IMR-90 (cell line): ENCODE data around the gene CPED1. TPM values are rescaled to one million over a fixed set of nuclear protein-coding genes. Genes with fewer than 3 reads are reported as not detected.

ENCODE experiments used
- ATAC-seq: fragments of 200-7000 bp; cut with Tn5 transposase; 2 replicates; pipeline ENCODE4 v1.9.1; 2020; ENCODE audit warnings: low read depth, mild to moderate bottlenecking, moderate library complexity
- BruUV-seq: library from RNA; stranded (reverse); fragments of 400-500 nt; replicated peaks from 2 replicates; lab custom pipeline; 2021; lab: Mats Ljungman, UMichigan
- CTCF ChIA-PET: fragments of 300-600 bp; formaldehyde crosslinking; extraction: SDS; loops from one replicate; lab custom pipeline; 2021; ENCODE audit warnings: antibody characterized with exemption; lab: Yijun Ruan, JAX
- POLR2A ChIA-PET: fragments of 300-600 bp; sonication (Branson Sonifier 250); formaldehyde crosslinking; loops from one replicate; lab custom pipeline; 2022; ENCODE audit warnings: antibody characterized with exemption; ENCODE audit not compliant: unreplicated experiment; lab: Charles Lee
- DNase-seq: peaks from one replicate; pipeline ENCODE4 v3.0.0; 2013
- H2AFZ ChIP-seq: replicated peaks from 2 replicates; pipeline ENCODE3; 2013; ENCODE audit warnings: low read length, mild to moderate bottlenecking; ENCODE audit not compliant: poor library complexity
- H2AK5ac ChIP-seq: 2 replicates; pipeline ENCODE4 v1.6.1; 2013; ENCODE audit warnings: low read depth, low read length, inconsistent platforms
- H2AK9ac ChIP-seq: replicated peaks from 2 replicates; pipeline ENCODE3; 2013; ENCODE audit warnings: mild to moderate bottlenecking, low read depth, low read length, moderate library complexity; ENCODE audit not compliant: poor library complexity
- H2BK120ac ChIP-seq: 2 replicates; pipeline ENCODE4 v1.6.1; 2013; ENCODE audit warnings: low read depth, low read length, inconsistent platforms
- H2BK15ac ChIP-seq: 3 replicates; pipeline ENCODE4 v1.6.1; 2013; ENCODE audit warnings: low read depth, low read length, inconsistent platforms
- H2BK20ac ChIP-seq: 2 replicates; pipeline ENCODE4 v1.6.1; 2013; ENCODE audit warnings: low read depth, mild to moderate bottlenecking, inconsistent platforms, low read length, moderate library complexity
- H2BK5ac ChIP-seq: 2 replicates; pipeline ENCODE4 v1.6.1; 2013; ENCODE audit warnings: mild to moderate bottlenecking, low read depth, low read length, inconsistent platforms; ENCODE audit not compliant: poor library complexity, severe bottlenecking
- H3K14ac ChIP-seq: replicated peaks from 2 replicates; pipeline ENCODE4 v1.6.1; 2013; ENCODE audit warnings: low read depth, low read length, inconsistent platforms
- H3K18ac ChIP-seq: 2 replicates; pipeline ENCODE4 v1.6.1; 2013; ENCODE audit warnings: low read depth, low read length, control low read depth
- H3K23ac ChIP-seq: 2 replicates; pipeline ENCODE4 v1.6.1; 2013; ENCODE audit warnings: low read depth, low read length, inconsistent platforms
- H3K27ac ChIP-seq: 2 replicates; pipeline ENCODE4 v1.5.1; 2013; ENCODE audit warnings: mild to moderate bottlenecking, control low read depth, low read length; ENCODE audit not compliant: insufficient read depth
- H3K27me3 ChIP-seq: 2 replicates; pipeline ENCODE4 v1.6.1; 2013; ENCODE audit warnings: low read length; ENCODE audit not compliant: control insufficient read depth, insufficient read depth
- H3K36me3 ChIP-seq: 2 replicates; pipeline ENCODE4 v1.6.1; 2013; ENCODE audit warnings: low read length, mixed read lengths; ENCODE audit not compliant: control insufficient read depth, insufficient read depth
- H3K4ac ChIP-seq: 2 replicates; pipeline ENCODE4 v1.6.1; 2013; ENCODE audit warnings: low read depth, low read length, inconsistent platforms
- H3K4me1 ChIP-seq: 2 replicates; pipeline ENCODE4 v1.6.1; 2013; ENCODE audit warnings: low read length, mixed read lengths; ENCODE audit not compliant: control insufficient read depth, insufficient read depth
- H3K4me2 ChIP-seq: 2 replicates; pipeline ENCODE4 v1.6.1; 2013; ENCODE audit warnings: low read depth, mild to moderate bottlenecking, control low read depth, low read length, moderate library complexity
- H3K4me3 ChIP-seq: 2 replicates; pipeline ENCODE4 v1.5.1; 2013; ENCODE audit warnings: low read depth, mild to moderate bottlenecking, control low read depth, low read length, moderate library complexity; ENCODE audit not compliant: insufficient read depth
- H3K56ac ChIP-seq: 2 replicates; pipeline ENCODE4 v1.6.1; 2013; ENCODE audit warnings: low read length, inconsistent platforms; ENCODE audit not compliant: insufficient read depth; ENCODE audit errors: extremely low read depth
- H3K79me1 ChIP-seq, 2 experiments: 2 replicates each; pipeline ENCODE4 v1.6.1; 2013; ENCODE audit warnings: low read length in 2 of 2, inconsistent platforms in 1 of 2, low read depth in 1 of 2
- H3K9ac ChIP-seq: 2 replicates; pipeline ENCODE4 v1.6.1; 2013; ENCODE audit warnings: low read depth, low read length, control low read depth
- H3K9me1 ChIP-seq: 2 replicates; pipeline ENCODE4 v1.6.1; 2013; ENCODE audit warnings: low read length, inconsistent platforms; ENCODE audit not compliant: insufficient read depth
- H3K9me3 ChIP-seq: 2 replicates; pipeline ENCODE4 v1.6.1; 2013; ENCODE audit warnings: low read length; ENCODE audit not compliant: control insufficient read depth, insufficient read depth
- H4K20me1 ChIP-seq: 2 replicates; pipeline ENCODE4 v1.6.1; 2013; ENCODE audit warnings: low read length, inconsistent platforms; ENCODE audit not compliant: insufficient read depth
- H4K5ac ChIP-seq: 2 replicates; pipeline ENCODE4 v1.6.1; 2013; ENCODE audit warnings: mild to moderate bottlenecking, low read depth, low read length, control low read depth
- H4K8ac ChIP-seq, 2 experiments: 2 replicates each; pipeline ENCODE4 v1.6.1; 2013; ENCODE audit warnings: low read depth in 2 of 2, low read length in 2 of 2, control low read depth in 1 of 2, inconsistent platforms in 1 of 2
- H4K91ac ChIP-seq: 2 replicates; pipeline ENCODE4 v1.6.1; 2013; ENCODE audit warnings: low read depth, low read length, inconsistent platforms; ENCODE audit not compliant: insufficient read depth
- BHLHE40 ChIP-seq: fragments of 150-350 bp; IDR thresholded peaks from 2 replicates; pipeline ENCODE4 v1.6.1; 2016; ENCODE audit warnings: mild to moderate bottlenecking, low read depth, low read length
- CEBPB ChIP-seq: IDR thresholded peaks from 2 replicates; pipeline ENCODE4 v1.6.1; 2012; ENCODE audit warnings: low read depth, low read length, improper control_type of control experiment
- CHD1 ChIP-seq: IDR thresholded peaks from 2 replicates; pipeline ENCODE4 v1.6.1; 2012; ENCODE audit warnings: low read depth, low read length, improper control_type of control experiment
- CTCF ChIP-seq: conservative IDR thresholded peaks from 2 replicates; pipeline ENCODE4 v1.5.1; 2012; ENCODE audit warnings: mild to moderate bottlenecking, low read depth, low read length, improper control_type of control experiment
- ELK1 ChIP-seq: fragments of 150-350 bp; IDR thresholded peaks from 2 replicates; pipeline ENCODE4 v1.6.1; 2016; ENCODE audit warnings: low read depth, mild to moderate bottlenecking, low read length, moderate library complexity, borderline replicate concordance
- FOS ChIP-seq: fragments of 150-350 bp; IDR thresholded peaks from 2 replicates; pipeline ENCODE4 v1.6.1; 2016; ENCODE audit warnings: low read depth, low read length
- MAFK ChIP-seq: IDR thresholded peaks from 2 replicates; pipeline ENCODE4 v1.6.1; 2012; ENCODE audit warnings: low read depth, low read length, improper control_type of control experiment
- MAZ ChIP-seq: IDR thresholded peaks from 2 replicates; pipeline ENCODE4 v1.6.1; 2012; ENCODE audit warnings: low read depth, mild to moderate bottlenecking, low read length, improper control_type of control experiment, moderate library complexity, borderline replicate concordance
- NFE2L2 ChIP-seq: fragments of 150-350 bp; IDR thresholded peaks from 2 replicates; pipeline ENCODE4 v1.6.1; 2016; ENCODE audit warnings: low read depth, mild to moderate bottlenecking, low read length
- POLR2A ChIP-seq: IDR thresholded peaks from 2 replicates; pipeline ENCODE4 v1.6.1; 2012; ENCODE audit warnings: mild to moderate bottlenecking, low read depth, low read length
- RAD21 ChIP-seq: IDR thresholded peaks from 2 replicates; pipeline ENCODE4 v1.6.1; 2012; ENCODE audit warnings: low read length, improper control_type of control experiment
- RCOR1 ChIP-seq: IDR thresholded peaks from 2 replicates; pipeline ENCODE4 v1.6.1; 2012; ENCODE audit warnings: mild to moderate bottlenecking, low read length, improper control_type of control experiment; ENCODE audit not compliant: insufficient replicate concordance
- RFX5 ChIP-seq: IDR thresholded peaks from 2 replicates; pipeline ENCODE4 v1.8.0; 2012; ENCODE audit warnings: low read depth, mild to moderate bottlenecking, low read length, moderate library complexity
- SMC3 ChIP-seq: fragments of 150-350 bp; IDR thresholded peaks from 2 replicates; pipeline ENCODE4 v1.6.1; 2016; ENCODE audit warnings: low read depth, mild to moderate bottlenecking, antibody characterized with exemption, low read length, moderate library complexity
- USF2 ChIP-seq: fragments of 150-350 bp; IDR thresholded peaks from 2 replicates; pipeline ENCODE4 v1.6.1; 2017; ENCODE audit warnings: mild to moderate bottlenecking, antibody characterized with exemption, low read length, low read depth
- WGBS, 2 experiments: methylation state at CpG; one replicate each; pipeline versions ENCODE4 v1.1.5 to v1.1.7; 2013; ENCODE audit warnings: missing lambda C conversion rate in 2 of 2; ENCODE audit not compliant: insufficient read length in 1 of 2; ENCODE audit errors: extremely low coverage in 2 of 2; 5-methylcytosine and 5-hydroxymethylcytosine counted together
- dilution Hi-C: fragments of 300-500 bp; cut with HindIII; formaldehyde crosslinking; loops from one replicate; pipeline ENCODE4 v1.14.3; 2018; ENCODE audit warnings: low sequenced_read_pairs; ENCODE audit not compliant: unreplicated experiment
- in situ Hi-C: fragments of 300-500 bp; cut with MboI; formaldehyde crosslinking; loops from 3 replicates; pipeline ENCODE4 v1.14.3; 2019; ENCODE audit warnings: low sequenced_read_pairs, inconsistent platforms, mixed read lengths
- intact Hi-C: fragments of 100-400 bp; cut with micrococcal nuclease; formaldehyde crosslinking; loops from 2 replicates; pipeline ENCODE4 v1.10.0; 2022
- polyA plus RNA-seq, 3 experiments: library from polyadenylated mRNA; depleted of rRNA; stranded (reverse); fragments of >200 nt; gene quantifications; 2 replicates each; pipeline ENCODE4 v1.2.3, GENCODE V29; 2012; ENCODE audit warnings: low replicate concordance in 1 of 3
- total RNA-seq: library from RNA; depleted of rRNA; stranded (reverse); fragments of >200 nt; gene quantifications from 2 replicates; pipeline ENCODE4 v1.2.3, GENCODE V29; 2012

The CPED1 gene
- total and polyA plus RNA-seq, 2 of the 4 experiments (the other 2 are of a cell fraction) = 31.2 to 96.8 TPM

GRCh38 chr7:121157885-121158590 is 169.5 kb downstream of the CPED1 start:
- no peak for ATAC-seq
- Histone ChIP-seq H3K56ac (no peak overlapping the region), H4K91ac (no peak overlapping the region), H3K4me3 (no peak overlapping the region), H3K4ac (no peak overlapping the region), H3K27me3 (no peaks in the 10 kb centered on the region), H3K23ac (0 out of 2 replicates have a peak overlapping the region, but pooled peaks have one; percentile 42), H4K20me1 (no peaks in the 10 kb centered on the region), H3K18ac (no peak overlapping the region), H2AFZ (no peak overlapping the region), H3K4me1 (no peaks in the 10 kb centered on the region), H3K14ac (no peak overlapping the region), H3K79me1 (peaks cover 0 to 8% of the 10 kb centered on the region in 2 experiments; a peak in 1 of 4 replicates), H3K36me3 (peaks cover 2% of the 10 kb centered on the region), H2BK15ac (no peak overlapping the region), H2BK120ac (no peak overlapping the region), H3K27ac (no peak overlapping the region), H3K9me1 (peaks cover 2% of the 10 kb centered on the region; the same call in 1 of the 2 replicates), H3K9me3 (no peaks in the 10 kb centered on the region), H4K8ac (no peak overlapping the region), H3K9ac (no peak overlapping the region), H2AK5ac (no peak overlapping the region), H2BK5ac (no peak overlapping the region), H2BK20ac (no peak overlapping the region), H3K4me2 (no peak overlapping the region), H4K5ac (no peak overlapping the region), H2AK9ac (no peak overlapping the region)
- ChIA-PET CTCF (interaction anchor here (0.6 kb wide), 1 partner anchor 73 kb away, joined by 3 read pairs; no protein-coding TSS in a partner anchor), POLR2A (no interaction called here)
- in situ Hi-C loops (no loop called here), intact Hi-C loops (no loop called here), dilution Hi-C loops (no loop called here)
- DNase-seq = no peak
- BruUV-seq = no TSS peak
- WGBS, 2 experiments = 100% methylated on average over 1 of the region's 2 CpGs; no CpG with 5 or more reads in 1 of the 2 experiments
- TF ChIP-seq CEBPB (no peak), RCOR1 (no peak), RAD21 (no peak), MAZ (no peak), SMC3 (no peak), CTCF (no peak), BHLHE40 (no peak), NFE2L2 (no peak), ELK1 (no peak), USF2 (no peak), POLR2A (no peak), MAFK (no peak), RFX5 (no peak), FOS (no peak), CHD1 (no peak)
